Measurements from ENCODE around the gene MR1. TPM values are rescaled to one million over a fixed set of nuclear protein-coding genes. Genes with fewer than 3 reads are reported as not detected.

The MR1 gene
- total and polyA plus RNA-seq, 8 donors: 1.1 to 40.8 (median 7.5) TPM

DNA sequence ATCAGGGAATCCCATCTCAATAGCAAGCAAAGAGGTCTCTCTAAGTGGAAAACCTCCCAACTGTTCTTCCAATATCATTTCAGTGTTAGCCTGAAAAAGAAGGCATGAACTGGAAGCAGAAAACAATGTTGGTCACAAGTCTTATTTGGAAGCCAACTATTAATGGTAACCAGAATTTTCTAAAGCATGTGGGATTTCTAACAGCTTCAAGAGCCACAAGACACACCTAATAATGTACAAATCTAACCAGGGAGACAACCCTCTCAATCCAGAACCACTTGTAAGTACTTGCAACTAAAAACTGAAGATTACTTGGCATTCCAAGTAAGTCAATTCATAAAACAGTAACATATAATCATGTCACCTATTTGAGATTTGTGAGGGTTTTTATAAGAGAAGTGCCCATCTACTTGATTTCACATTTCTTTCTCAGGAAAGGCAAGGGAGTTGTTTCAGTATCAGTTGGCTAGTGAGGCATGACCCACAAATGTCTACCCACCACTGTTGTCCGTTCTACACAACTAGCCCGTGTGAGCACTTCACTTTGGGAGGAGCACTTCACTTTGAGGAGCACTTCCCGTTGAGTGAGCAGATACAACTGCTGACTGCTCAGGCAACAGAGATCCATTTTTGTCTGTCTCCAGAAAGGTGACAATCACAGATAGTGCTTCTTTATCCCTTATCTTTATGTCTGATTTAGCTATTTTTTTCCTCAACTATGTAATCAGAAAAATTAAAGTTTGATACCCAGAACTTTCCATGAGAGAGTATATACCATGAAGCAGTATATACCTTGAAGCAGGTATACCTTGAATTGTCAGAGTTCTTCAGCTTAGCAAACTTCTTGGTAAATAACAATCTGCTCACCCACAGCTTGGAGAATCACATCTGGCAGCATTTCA, 22.2 kb upstream of the MR1 start:
- no peaks in the 10 kb centered on the region for H3K27me3 ChIP-seq

DNA sequence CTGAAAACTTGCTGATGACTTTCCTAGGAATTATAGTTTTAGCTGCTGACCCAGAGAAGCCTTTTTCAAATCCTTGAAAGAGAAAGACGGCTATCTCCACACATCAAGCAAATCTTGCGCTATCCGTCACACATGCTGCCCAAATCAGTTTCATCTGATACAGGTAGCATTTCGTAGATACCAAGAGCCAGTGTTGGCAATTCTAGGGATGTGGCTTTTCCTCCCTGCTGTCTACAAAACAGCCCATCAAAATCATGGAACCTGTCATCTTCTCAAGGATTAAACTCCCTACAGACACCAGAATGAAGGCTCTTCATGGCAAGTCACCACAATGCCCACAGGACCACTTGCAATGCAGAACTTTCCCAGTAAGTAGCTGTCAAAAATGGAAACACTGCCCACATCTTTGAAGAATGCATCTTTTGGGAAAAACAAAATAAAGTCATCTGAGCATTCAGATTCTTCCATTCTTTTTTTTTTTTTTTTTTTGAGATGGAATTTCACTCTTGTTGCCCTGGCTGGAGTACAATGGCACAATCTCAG, 21.5 kb upstream of the MR1 start:
- no peak for DNase-seq
- Histone ChIP-seq H3K9me3 (no peaks in the 10 kb centered on the region), H3K4me1 (peaks cover 6 to 70% (median 18%) of the 10 kb centered on the region in 4 donors), H3K36me3 (no peaks in the 10 kb centered on the region), H3K27ac (no peak overlapping the region), H3K27me3 (no peaks in the 10 kb centered on the region), H3K4me3 (no peak overlapping the region)
- WGBS, 5 donors: 91 to 97% (median 92%) methylated on average over 4 of the region's 4 CpGs
- TF ChIP-seq POLR2AphosphoS5 (IDR thresholded peaks at IDR 0.05) (no peak), EP300 (IDR thresholded peaks at IDR 0.05) (no peak), POLR2A (IDR thresholded peaks at IDR 0.05) (no peak)
- TF ChIP-seq, protein P1, sequence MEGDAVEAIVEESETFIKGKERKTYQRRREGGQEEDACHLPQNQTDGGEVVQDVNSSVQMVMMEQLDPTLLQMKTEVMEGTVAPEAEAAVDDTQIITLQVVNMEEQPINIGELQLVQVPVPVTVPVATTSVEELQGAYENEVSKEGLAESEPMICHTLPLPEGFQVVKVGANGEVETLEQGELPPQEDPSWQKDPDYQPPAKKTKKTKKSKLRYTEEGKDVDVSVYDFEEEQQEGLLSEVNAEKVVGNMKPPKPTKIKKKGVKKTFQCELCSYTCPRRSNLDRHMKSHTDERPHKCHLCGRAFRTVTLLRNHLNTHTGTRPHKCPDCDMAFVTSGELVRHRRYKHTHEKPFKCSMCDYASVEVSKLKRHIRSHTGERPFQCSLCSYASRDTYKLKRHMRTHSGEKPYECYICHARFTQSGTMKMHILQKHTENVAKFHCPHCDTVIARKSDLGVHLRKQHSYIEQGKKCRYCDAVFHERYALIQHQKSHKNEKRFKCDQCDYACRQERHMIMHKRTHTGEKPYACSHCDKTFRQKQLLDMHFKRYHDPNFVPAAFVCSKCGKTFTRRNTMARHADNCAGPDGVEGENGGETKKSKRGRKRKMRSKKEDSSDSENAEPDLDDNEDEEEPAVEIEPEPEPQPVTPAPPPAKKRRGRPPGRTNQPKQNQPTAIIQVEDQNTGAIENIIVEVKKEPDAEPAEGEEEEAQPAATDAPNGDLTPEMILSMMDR (IDR thresholded peaks at IDR 0.05): no peak
- intact Hi-C loops (cut with DNase I; ENCODE audit: low total_unique reads): no loop called here

More for the DNA sequence above, 22.2 kb upstream of the MR1 start:
- Histone ChIP-seq H3K36me3 (no peaks in the 10 kb centered on the region), H3K9me3 (no peaks in the 10 kb centered on the region), H3K27ac (peak overlapping the region in 1 of 5 donors; percentile 28), H3K4me1 (peaks cover 6 to 66% (median 18%) of the 10 kb centered on the region in 4 donors), H3K4me3 (no peak overlapping the region)
- intact Hi-C loops (cut with DNase I; ENCODE audit: low total_unique reads): no loop called here
- TF ChIP-seq POLR2A (IDR thresholded peaks at IDR 0.05): no peak
- TF ChIP-seq, protein P1 (IDR thresholded peaks at IDR 0.05): no peak
- TF ChIP-seq POLR2AphosphoS5 (IDR thresholded peaks at IDR 0.05): no peak
- TF ChIP-seq EP300 (IDR thresholded peaks at IDR 0.05): no peak
- 76 to 87% (median 80%) methylated on average over 3 of the region's 3 CpGs for WGBS, 5 donors
- no peak for DNase-seq

DNA sequence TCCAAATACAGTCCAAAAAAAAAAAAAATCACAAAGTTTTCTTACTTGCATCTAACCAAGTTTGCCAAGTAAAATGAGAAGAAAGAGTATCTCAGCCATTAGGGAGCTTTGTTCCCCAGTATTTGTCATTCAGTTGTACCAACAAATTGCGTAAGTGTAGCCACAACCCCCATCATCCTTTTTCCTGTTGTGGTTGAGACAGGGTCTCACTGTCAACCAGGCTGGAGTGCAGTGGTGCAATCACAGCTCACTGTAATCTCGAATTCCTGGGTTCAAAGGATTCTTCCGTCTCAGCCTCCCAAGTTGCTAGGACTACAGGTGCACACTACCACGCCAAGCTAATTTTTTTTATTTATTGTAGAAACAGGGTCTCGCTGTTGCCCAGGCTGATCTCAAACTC, 20.6 kb upstream of the MR1 start:
- intact Hi-C loops (cut with DNase I; ENCODE audit: low total_unique reads): no loop called here
- no peaks in the 10 kb centered on the region for H3K36me3 ChIP-seq
- no peak overlapping the region for H3K27ac ChIP-seq
- H3K27me3 ChIP-seq: no peaks in the 10 kb centered on the region
- DNase-seq: no peak
- 65 to 91% (median 83%) methylated on average over 5 of the region's 5 CpGs for WGBS, 5 donors
- H3K4me3 ChIP-seq: no peak overlapping the region
- peaks cover 6 to 70% (median 18%) of the 10 kb centered on the region in 4 donors for H3K4me1 ChIP-seq
- no peaks in the 10 kb centered on the region for H3K9me3 ChIP-seq
- peak in 1 of 3 donors; percentile 7 for TF ChIP-seq POLR2AphosphoS5 (IDR thresholded peaks at IDR 0.05)
- no peak for TF ChIP-seq POLR2A (IDR thresholded peaks at IDR 0.05)

DNA sequence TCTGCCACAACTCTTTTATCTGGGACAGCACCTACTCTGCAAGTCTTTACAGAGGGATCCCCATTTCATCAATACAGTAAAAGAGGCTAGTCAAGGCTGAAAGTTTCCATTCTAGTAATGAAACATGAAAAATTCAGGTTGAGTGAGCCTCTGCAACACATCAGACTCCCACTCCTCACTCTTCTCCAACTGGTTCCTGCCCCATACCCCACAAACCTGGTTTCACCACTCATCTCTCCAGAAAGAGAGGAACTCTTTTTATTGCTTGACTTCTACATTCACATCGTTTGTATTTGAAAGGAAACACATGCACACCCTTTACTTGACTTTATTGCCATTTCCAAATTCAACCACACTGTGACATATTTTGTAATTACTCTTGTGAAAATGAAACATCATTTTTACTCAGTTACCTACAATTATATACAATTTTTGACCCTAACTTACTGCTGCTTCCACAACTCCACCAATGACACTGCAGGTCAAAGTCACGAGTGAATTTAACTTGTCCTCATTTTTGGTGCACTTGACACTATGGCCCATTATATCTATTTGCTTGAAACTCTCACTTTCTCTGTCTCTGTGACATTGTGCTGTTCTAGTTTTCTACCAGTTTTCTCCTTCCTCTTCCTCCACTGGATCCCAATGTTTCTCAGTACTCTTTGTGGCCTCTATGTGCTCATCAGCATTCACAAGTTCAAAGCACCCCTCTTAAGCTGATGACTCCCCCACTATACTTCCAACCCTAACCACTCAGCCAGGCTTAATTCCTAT, 19.1 kb upstream of the MR1 start:
- peaks cover 8 to 82% (median 26%) of the 10 kb centered on the region in 4 donors for H3K4me1 ChIP-seq
- no peak for TF ChIP-seq POLR2A (IDR thresholded peaks at IDR 0.05)
- no peak for TF ChIP-seq POLR2AphosphoS5 (IDR thresholded peaks at IDR 0.05)
- TF ChIP-seq, protein P1 (IDR thresholded peaks at IDR 0.05): no peak
- TF ChIP-seq EP300 (IDR thresholded peaks at IDR 0.05): no peak
- no peak overlapping the region for H3K4me3 ChIP-seq
- no peaks in the 10 kb centered on the region for H3K9me3 ChIP-seq
- peak overlapping the region in 2 of 5 donors; percentile 39 to 51 for H3K27ac ChIP-seq
- no peak for DNase-seq
- intact Hi-C loops (cut with DNase I; ENCODE audit: low total_unique reads): no loop called here
- whole genome bisulfite sequencing, 5 donors: 67 to 82% (median 72%) methylated on average over 2 of the region's 2 CpGs
- no peaks in the 10 kb centered on the region for H3K36me3 ChIP-seq
- no peaks in the 10 kb centered on the region for H3K27me3 ChIP-seq

All from stomach (tissue), 9 donors.